Activated CD4-positive, CD25-positive, alpha-beta regulatory T cell treated with anti-CD3 and anti-CD28 coated beads, Interleukin-2, amount 50 U/mL, for 16 hours (primary cell): ENCODE data around the gene TRPM3.
A peak's percentile ranks its signal among the peaks of the same experiment; 100 is the strongest.

ENCODE experiments used
- DNase-seq: peaks from one replicate; pipeline ENCODE4 v3.0.0-alpha.2; 2020; ENCODE audit warnings: low read depth, low spot score

The TRPM3 gene

DNA sequence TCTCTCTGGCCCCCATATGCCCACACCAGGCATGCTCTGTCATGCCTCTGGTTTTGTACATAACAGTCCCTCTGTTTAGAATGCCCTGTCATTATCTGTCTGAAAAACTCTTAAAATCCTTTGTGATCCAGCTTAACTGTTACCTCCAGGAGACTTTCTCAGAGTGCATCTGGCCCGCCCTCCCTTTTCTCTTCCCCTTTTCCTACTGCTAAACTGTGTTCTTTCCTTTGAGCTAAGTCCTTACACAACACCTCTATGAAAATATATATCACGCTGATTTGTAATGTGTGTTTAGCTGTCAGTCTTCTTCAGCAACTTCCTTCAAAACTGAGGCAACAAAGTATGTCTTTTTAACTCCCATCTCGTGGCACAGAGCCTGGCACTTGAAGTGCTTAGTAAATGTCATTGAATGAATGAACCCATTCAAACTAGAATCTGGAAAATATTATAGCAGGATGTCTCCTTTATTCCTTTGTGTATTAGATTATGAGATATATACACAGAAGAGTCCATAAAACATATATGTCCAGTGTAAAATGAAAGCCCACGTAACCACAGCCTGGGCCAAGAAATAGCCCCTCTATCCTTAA lies 540.7 kb downstream of the TRPM3 start:
- DNase-seq, result no peak

- DNase-seq, result no peak
These were observed 541.7 kb downstream of the TRPM3 start for GRCh38 chr9:70579686-70580085.

DNA sequence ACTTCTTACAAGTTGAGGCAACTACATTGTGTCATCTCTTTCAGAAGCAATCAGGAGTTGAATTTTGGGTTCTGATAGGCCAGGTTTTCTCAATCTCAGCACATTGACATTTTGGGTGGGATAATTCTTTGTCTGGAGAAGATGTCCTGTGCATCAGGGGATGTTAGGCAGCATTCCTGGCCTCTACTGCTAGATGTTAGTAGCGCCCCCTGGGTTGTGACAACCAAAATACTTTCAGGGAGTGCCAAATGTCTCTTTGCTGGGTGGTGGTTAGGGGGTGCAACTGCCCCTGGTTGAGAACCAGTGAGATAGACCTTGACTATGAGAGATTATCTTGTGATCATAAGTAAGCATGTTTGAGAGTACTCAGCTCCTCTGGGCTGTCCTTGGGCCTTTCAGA lies 542.7 kb downstream of the TRPM3 start:
- DNase-seq, result no peak

DNA sequence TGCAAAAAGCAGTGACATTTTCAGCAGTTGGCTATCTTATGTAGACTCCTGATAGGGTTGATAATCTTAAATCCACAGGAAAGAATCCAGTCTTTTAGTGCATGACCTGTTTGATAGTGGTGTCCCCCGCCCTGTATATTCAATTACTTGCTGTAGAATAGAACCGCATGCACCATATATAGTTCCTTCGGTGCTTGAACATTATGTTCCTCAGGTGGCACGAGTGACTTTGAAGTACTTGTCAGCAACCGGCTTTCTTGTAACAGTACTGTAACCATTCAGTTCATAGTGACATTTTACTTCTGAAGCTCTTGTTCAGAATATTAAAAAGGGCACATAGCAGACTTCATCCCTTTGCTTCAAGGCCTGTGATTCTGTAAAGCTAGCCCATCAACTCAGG lies 543.8 kb downstream of the TRPM3 start:
- DNase-seq, result no peak

- no peak for DNase-seq
These were observed 545.3 kb downstream of the TRPM3 start for GRCh38 chr9:70576116-70576515.

DNA sequence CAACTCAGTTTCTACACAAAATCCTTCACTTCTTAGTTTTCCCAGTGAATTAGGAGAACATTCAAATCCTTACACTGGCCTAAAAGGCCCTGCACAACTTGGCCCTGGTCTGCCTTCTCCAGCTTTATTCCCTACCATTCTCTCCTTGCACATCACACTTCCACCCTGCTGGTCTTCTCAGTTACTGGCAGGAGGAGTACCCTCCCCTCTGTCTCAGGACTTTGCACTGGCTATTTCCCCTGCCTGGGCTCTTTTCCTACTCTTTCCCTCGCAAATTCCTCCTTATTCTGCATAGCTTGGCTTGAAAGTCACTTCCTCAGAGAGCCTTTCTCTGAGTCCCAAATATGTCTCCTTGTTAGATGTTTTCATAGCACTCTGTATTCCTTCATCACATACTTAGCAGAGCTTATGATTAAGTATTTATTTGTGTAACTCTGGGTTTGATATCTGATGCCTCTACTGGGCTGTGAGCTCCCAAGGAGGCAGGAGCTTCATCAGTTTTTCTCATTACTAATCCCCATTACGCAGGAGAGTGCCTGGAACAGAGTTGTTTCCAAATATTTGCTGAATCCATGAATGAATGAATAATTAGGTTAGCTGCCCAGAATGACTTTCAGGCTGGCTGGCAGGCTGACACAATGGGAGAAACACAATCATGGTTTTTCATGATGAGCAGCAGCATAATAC lies 547.1 kb downstream of the TRPM3 start:
- DNase-seq, result no peak

DNA sequence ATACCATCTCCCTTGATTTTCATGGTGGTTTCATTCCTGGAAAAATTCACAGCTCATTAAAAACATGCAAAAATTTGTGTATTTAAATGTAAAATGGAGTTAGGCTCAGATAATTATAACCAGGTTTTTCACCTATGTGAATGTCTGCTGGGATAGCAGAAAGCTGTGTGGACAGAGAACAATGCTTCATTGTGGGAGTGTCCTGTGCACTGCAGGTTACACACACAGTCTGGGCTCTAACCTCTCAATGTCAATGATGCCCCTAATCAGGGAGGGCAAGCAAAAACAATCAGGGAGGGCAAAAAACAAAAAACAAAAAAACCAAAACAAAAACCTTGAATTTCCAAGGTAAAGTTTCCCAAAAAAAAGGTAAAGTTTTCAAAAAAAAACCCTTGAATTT lies 548.1 kb downstream of the TRPM3 start:
- DNase-seq, result no peak

DNA sequence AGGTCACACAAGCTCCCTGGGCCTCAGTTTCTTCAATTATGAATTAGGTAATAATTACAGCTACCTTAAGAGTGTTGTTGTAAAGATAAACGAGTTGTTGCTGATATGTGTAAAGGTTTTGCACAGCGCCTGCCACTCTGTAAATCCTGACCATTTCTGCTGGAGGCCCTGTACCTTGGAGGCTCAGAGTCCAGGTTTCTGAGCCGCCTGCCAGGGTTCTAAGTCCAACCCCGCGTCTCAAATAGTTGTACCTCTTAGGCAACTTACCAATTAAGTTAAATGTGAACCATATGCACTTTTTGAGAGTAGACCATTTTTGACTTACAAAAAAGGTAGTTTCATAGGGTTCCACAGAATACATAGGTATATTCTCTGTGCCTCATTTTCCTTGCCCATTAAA lies 550.2 kb downstream of the TRPM3 start:
- no peak for DNase-seq

DNA sequence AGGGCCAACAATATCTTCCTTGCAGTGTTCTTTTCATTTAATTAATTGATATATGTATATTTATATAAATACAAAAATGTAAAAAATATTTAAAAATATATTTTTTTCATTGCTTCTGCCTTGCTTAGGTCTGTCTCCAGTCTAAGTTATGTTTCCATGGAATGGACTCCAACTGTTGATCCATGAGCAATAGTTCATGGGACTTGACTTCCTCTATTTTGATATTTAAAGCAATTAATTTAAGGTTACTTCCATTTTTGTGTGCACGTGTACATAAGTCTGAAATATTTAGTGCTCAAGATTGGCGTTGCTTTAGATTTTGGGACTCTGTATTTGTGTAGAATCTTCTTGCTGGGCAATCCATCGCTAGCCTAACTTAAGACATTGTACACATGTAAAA lies 551.6 kb downstream of the TRPM3 start:
- no peak for DNase-seq

GRCh38 chr9:70569070-70569772 lies 552.2 kb downstream of the TRPM3 start:
- no peak for DNase-seq

GRCh38 chr9:70567511-70567910 lies 553.9 kb downstream of the TRPM3 start:
- DNase-seq, result no peak

- no peak for DNase-seq
These were observed 554.7 kb downstream of the TRPM3 start for GRCh38 chr9:70566751-70567150.

DNA sequence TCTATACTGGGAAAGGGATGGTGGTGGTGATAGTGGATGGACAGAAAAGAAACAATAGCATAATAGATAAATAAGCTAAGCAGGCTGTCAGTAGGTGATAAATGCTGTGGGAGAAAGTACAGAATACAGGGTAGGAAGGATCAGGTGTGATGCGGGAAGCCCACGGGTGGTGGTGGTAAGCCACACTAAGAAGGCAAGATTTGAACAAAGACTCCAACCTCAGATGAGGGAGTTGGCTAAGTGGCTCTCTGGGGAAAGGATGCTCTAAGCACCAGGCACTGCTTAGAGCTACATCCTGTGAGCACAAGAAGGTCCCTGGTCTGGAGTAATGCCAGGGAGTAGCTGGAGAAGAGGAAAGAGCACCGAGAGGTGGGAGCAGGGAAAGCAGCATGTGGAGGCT lies 555.4 kb downstream of the TRPM3 start:
- no peak for DNase-seq

DNA sequence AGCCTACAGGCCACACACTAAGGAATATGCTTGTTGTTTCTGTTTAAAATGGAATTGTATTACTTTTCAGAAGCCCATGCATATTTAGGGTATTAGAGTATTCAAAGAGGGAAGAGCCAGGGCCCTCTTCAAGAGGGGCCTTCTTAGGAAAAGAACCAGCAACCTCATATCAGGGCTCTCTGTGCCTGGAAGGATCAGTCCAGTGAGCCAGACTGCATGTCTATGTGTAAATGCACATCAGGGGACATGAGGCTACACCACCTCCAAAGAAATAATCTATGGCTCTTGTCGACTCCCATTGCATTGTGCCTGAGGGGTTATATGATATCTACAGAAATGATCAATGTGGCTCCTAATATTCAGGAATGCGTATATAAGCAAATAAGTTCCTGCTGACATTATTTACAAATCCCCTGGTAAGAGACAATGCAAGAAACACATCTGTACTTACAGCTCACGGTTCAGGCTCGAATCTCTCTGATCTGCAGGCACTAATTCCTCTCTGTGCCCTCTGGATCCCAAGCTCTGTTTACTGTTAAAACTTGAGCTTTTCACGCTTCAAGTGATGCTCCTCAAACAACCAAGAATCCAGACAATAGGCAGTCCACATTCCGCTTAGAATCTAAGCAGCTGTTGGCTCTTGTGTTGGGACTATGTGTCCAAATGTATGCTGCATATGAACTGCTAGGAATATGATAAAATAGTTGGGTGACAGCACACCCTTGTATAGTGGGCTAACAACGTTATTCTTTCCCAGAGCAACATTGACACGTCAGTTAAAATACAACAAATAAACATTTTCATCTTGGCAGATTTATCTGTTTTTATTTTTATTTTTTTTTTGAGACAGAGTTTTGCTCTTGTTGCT lies 556.7 kb downstream of the TRPM3 start:
- no peak for DNase-seq

- peak; percentile 30 for DNase-seq
These were observed 557.8 kb downstream of the TRPM3 start for GRCh38 chr9:70563431-70564204.

GRCh38 chr9:70563010-70563409 lies 558.4 kb downstream of the TRPM3 start:
- no peak for DNase-seq

DNA sequence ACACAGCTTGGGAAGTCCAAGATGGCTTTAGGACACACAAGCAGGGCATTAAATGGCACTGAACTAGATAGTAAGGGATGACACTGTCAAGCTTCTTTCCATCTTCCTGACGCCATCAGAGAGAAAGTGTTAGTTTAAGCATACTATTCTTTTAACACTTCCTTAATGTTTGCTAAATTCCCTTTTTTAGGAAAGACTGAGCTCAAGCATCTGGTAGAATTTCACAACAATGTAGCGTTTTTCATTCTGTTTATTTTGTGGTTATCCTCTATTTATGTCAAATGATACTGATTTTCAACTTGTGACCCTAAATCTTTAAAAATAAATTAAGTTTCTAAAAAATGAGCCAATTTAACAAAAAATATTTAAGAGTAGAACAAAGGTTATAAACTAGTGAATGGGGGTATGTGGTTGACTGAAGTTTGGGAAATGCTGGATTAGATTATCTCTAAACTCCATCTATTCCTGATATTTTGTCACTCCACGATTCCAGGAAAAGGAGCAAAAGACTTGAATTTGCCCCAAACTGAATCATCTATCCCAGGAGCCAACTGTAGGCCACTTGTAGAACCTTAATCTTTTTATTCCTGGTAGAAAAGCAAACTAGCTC lies 559.5 kb downstream of the TRPM3 start:
- DNase-seq, result no peak

GRCh38 chr9:70561111-70561510 lies 560.3 kb downstream of the TRPM3 start:
- DNase-seq, result no peak

DNA sequence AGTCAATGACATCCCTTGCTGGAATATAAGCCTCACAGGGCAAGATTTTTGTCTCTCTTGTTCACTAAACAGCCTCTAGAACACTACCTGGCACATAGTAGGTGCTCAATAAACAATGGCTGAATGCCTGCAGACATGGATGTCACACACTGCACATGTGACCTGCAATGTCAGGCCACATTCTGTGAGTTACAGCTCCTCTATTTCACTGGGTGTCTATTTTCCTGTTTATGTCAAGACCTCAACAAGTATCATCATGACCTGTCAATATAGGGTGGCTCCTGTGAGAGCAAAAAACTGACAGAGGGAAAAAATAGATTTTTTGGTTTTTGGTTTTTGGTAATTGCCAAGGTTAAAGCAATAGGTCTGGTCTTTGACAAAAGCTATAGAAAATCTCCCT lies 562.3 kb downstream of the TRPM3 start:
- DNase-seq, result no peak

- DNase-seq, result no peak
These were observed 563.6 kb downstream of the TRPM3 start for GRCh38 chr9:70557661-70558369.
